HT-29 (cell line): ENCODE data around the gene SLFNL1. TPM values are rescaled to one million over a fixed set of nuclear protein-coding genes. Genes with fewer than 3 reads are reported as not detected.

Experiments used
- DNase-seq: peaks from one replicate; pipeline ENCODE4 v3.0.0-alpha.2; 2015; ENCODE audit warnings: low spot score
- total RNA-seq: library from RNA; depleted of rRNA; stranded (reverse); fragments of >200 nt; shearing (Covaris generic); gene quantifications from 2 replicates; pipeline ENCODE4 v1.2.3, GENCODE V29; 2014

SLFNL1 gene
- total RNA-seq, 1 experiment from 2014 or later, result 0.23 TPM

GRCh38 chr1:40986956-40987355 is 34.6 kb downstream of the SLFNL1 start:
- DNase-seq, result no peak

- no peak for DNase-seq
Measured at GRCh38 chr1:40986328-40986783, 35.2 kb downstream of the SLFNL1 start.

- DNase-seq, result no peak
Measured at GRCh38 chr1:40985875-40986274, 35.6 kb downstream of the SLFNL1 start.

GRCh38 chr1:40985161-40985560 is 36.4 kb downstream of the SLFNL1 start:
- DNase-seq, result no peak

GRCh38 chr1:40984531-40984930 is 37.0 kb downstream of the SLFNL1 start:
- no peak for DNase-seq

- no peak for DNase-seq
Measured at GRCh38 chr1:40984066-40984465, 37.5 kb downstream of the SLFNL1 start.

- DNase-seq, result no peak
Measured at GRCh38 chr1:40983286-40983685, 38.2 kb downstream of the SLFNL1 start.

GRCh38 chr1:40982721-40983120 is 38.8 kb downstream of the SLFNL1 start:
- no peak for DNase-seq

- no peak for DNase-seq
Measured at GRCh38 chr1:40981691-40982448, 39.7 kb downstream of the SLFNL1 start.

GRCh38 chr1:40980453-40981121 is 40.9 kb downstream of the SLFNL1 start:
- DNase-seq, result peak; percentile 50

- DNase-seq, result no peak
Measured at GRCh38 chr1:40980068-40980452, 41.5 kb downstream of the SLFNL1 start.

- DNase-seq, result peak; percentile 95
Measured at GRCh38 chr1:40979241-40980067, 42.1 kb downstream of the SLFNL1 start, which contains the start of gene CTPS1. Gene CTPS1, plus strand, starts transcription at chr1:40979696. Its CDS starts 3,595 bp downstream, at chr1:40983291.

- DNase-seq, result no peak
Measured at GRCh38 chr1:40978886-40979240, 42.7 kb downstream of the SLFNL1 start.

- DNase-seq, result no peak
Measured at GRCh38 chr1:40977716-40978115, 43.8 kb downstream of the SLFNL1 start.

GRCh38 chr1:40976952-40977690 is 44.4 kb downstream of the SLFNL1 start:
- no peak for DNase-seq

GRCh38 chr1:40974945-40975344 is 46.6 kb downstream of the SLFNL1 start:
- DNase-seq, result no peak

GRCh38 chr1:40973912-40974311 is 47.6 kb downstream of the SLFNL1 start:
- no peak for DNase-seq

- DNase-seq, result no peak
Measured at GRCh38 chr1:40971966-40972365, 49.6 kb downstream of the SLFNL1 start.

GRCh38 chr1:40969445-40969844 is 52.1 kb downstream of the SLFNL1 start:
- no peak for DNase-seq

GRCh38 chr1:40966417-40966816 is 55.1 kb downstream of the SLFNL1 start:
- no peak for DNase-seq
